NCI-H2171 (cell line): ENCODE data around the gene OLFML3.
"Not testable (repeated sequence)": the region's sequence is repeated elsewhere in the genome, so short reads cannot be mapped to it uniquely, and the experiment has no call there.

Experiments
- DNase-seq: peaks from one replicate; lab custom pipeline; 2025; lab: John Stamatoyannopoulos, UW

OLFML3 gene

DNA sequence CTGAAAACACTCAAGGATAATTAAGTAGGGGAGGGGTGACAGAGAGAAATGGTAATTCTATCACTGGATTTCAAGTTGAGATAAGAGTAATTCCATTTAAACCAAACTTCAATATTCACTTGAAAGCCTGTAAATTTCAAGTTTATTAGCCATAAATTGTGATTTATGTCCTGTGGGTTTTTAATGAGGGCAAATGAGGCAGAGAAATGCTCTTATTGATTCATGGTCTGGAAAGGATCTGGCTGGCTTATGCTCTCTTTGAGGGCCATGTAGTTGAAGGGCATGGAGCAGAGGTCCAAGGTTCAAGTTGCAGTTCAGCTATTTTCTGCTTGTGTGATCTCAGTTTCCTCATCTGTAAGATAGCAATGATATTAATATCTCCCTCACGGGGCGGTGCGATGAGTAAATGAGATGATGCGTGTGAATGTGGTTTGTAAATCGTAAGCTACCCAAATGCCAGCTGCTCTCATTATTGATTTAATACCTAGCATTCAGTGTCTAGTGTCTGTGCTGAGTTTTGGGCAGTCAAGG is 12.3 kb downstream of the OLFML3 start:
- DNase-seq: no peak

- peak; percentile 15 for DNase-seq
Observed at GRCh38 chr1:113993072-113993471, 13.8 kb downstream of the OLFML3 start.

DNA sequence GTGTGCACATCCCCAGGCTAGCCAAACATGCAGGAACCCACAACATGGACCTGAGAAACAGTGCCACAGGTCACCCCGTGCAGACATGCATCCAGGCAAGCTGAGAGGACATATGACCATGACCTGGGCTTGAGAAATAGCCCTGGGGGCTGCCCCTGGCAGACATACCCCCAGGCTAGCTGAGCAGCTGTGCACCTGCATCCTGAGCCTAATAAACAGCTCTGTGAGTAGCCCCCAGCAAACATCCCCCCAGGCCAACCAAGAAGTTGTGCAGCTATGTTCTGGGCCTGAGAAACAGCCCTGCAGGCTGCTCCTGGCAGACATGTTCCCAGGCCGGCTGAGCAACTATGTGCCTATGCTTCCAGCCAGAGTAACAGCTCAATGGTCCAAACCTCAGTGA is 14.5 kb downstream of the OLFML3 start:
- no peak for DNase-seq

- DNase-seq: no peak
Observed at GRCh38 chr1:113995382-113995781, 16.1 kb downstream of the OLFML3 start.

DNA sequence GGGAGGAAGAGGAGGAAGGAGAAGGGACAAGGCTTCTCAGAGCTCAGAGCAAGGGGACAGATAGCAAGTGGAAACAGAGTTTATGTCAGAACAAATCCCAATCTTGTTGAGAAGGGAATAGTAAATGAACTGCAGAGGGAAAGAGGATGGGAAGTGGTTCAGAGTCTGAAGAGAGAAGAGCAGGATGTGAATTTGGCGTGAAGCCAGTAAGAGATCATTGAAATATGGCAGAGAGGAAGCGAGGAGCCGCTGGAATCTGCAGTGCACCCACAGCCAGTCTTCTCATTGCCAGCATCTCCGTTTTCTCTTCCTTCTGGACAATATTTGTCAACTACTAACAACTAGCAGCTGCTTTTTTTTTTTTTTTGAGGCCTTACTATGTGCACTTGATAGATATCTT is 19.1 kb downstream of the OLFML3 start:
- DNase-seq: no peak

DNA sequence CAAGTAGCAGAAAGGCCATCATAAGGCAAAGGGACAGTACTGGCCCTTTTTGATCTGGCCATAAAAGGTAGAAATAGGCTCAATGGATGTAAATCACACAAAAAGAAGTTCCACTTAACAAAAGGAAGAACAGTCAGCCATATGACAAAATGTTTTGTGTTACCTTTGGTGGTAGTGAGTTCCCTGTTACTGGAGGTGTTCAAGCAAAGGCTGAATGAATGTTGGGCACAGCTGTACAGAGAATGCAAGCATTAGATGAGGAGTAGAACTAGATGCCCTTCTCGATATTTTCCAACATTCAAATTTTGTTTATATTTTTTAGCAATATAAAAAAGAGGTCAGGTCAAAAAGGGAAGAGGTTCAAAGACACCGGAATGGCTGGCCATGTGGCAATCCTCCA is 20.0 kb downstream of the OLFML3 start:
- no peak for DNase-seq

GRCh38 chr1:113999799-114000198 is 20.5 kb downstream of the OLFML3 start:
- no peak for DNase-seq

GRCh38 chr1:114000406-114000805 is 21.1 kb downstream of the OLFML3 start:
- DNase-seq: no peak

GRCh38 chr1:114002492-114003239 is 23.4 kb downstream of the OLFML3 start:
- no peak for DNase-seq

GRCh38 chr1:114003431-114003830 is 24.2 kb downstream of the OLFML3 start:
- DNase-seq: no peak

DNA sequence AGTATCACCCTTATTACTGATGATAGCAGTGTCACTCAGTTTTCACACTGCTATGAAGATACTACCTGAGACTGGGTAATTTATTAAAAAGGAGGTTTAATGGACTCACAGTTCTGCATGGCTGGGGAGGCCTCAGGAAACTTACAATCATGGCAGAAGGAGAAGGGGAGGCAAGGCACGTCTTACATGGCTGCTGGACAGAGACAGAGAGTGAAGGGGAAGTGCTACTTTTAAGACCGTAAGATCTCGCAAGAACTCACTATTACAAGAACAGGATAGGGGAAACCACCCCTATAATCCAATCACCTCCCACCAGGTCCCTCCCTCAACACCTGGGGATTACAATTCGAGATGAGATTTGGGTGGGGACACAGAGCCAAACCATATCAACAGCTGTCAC is 27.6 kb downstream of the OLFML3 start:
- DNase-seq: not testable (repeated sequence)

GRCh38 chr1:114008480-114008941 is 29.2 kb downstream of the OLFML3 start:
- DNase-seq: no peak

GRCh38 chr1:114008993-114009392 is 29.7 kb downstream of the OLFML3 start:
- no peak for DNase-seq

DNA sequence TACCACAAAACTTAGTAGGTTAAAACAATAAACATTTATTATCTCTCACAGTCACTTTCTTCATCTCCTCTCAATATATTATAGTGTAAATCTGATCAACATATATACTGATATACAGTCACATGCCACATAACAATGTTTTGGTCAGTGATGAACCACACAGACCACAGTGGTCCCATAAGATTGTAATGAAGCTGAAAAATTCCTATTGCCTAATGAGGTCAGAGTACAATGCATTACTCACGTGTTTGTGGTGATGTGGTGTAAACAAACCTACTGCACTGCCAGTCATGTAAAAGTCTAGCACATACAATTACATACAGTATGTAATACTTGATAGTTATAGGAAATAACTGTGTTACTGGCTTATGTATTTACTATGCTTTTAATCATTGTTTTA is 30.1 kb downstream of the OLFML3 start:
- no peak for DNase-seq

DNA sequence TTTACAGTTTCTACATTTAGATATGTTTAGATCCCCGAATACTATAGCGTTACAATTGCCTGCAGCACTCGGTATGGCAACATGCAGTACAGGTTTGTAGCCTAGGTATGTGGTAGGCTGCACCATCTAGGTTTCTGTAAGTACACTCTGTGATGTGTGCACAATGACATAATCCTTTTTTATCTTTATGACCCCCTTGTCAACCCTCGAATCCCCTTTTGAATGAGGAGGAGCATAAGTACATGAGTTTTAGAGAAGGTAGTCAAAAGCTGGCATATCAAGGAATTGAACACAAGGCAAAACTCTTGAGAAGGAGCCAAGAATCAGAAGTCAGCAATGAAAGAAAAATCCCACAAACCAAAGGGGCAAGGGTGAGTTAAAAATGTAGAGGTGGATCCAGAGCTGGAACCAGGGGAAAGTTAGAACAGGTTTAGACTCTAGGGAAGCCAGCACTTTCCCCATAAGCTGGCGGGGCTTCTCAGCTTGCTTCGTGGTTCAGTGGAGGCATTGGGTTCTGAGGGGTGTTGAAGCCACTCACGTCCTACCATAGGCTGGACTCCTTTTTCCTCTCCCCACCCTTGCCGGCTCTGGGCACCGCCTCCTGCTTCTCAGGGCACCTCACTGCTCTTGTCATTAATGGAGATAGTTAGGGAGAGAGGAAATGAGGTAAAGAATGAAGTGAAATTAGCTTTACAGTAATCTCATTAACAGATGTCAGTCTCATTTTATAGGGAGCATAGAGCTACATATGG is 31.3 kb downstream of the OLFML3 start:
- DNase-seq: no peak

GRCh38 chr1:114011796-114012195 is 32.5 kb downstream of the OLFML3 start:
- DNase-seq: no peak

DNA sequence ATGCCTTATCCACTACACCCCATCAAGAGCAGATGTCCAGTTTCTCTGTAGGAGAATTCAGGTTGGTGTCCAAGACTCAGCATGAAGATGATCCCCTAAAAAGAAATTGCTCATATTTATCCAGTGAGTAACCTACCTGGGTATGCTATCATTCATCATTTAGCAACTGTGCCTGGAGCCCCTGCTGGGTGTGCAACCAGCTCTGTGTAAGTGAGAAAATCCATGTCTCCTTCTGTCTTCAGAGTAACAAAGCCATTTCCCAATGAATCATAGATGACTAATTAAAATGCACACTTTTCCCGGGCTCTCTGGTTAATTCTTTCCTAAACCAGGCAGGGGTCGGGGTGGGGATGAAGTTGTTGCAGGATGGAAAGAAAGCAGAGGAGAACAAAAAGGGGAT is 35.8 kb downstream of the OLFML3 start:
- no peak for DNase-seq

DNA sequence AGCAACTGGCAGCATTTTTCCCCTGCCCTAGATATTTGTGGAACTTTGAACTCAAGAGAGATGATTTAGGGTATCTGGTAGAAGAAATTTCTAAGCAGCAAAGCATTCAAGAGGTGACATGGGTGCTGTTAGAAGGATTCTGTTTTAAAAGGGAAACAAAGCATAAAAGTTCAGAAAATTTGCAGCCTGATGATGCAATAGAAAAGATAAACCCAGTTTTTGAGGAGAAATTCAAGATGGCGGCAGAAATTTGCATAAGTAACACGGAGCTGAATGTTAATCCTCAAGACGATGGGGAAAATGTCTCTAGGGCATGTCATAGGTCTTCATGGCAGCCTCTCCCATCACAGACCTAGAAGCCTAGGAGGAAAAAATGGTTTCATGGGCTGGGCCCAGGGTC is 40.5 kb downstream of the OLFML3 start:
- DNase-seq: not testable (repeated sequence)

DNA sequence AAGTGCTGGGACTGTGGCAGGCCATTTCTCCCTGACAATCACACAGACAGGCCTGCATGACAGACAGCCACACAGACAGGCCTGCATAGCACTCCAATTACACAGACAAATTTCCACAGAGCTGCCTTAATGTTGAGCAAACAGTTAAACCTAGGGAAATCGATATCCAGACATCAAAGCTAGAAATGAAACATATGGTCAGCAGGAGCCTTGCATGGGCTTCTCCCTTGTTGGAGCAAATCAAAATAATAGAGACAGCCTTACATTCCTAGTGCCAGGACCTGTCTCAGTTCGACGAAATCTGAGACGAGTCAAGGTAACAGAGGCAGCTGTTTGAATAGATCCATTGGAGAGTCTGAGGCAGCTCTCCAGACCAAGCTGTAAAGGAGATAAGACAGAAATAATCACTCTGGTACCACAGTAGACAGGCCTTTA is 42.4 kb downstream of the OLFML3 start:
- DNase-seq: peak; percentile 74

GRCh38 chr1:114022877-114023276 is 43.6 kb downstream of the OLFML3 start:
- DNase-seq: no peak

- no peak for DNase-seq
Observed at GRCh38 chr1:114023377-114023776, 44.1 kb downstream of the OLFML3 start.

- DNase-seq: peak; percentile 68
Observed at GRCh38 chr1:114024049-114024448, 44.8 kb downstream of the OLFML3 start.
